HG03097 (cell line): ENCODE results near the gene DYNC2H1.
"Not testable (repeated sequence)": the region's sequence is repeated elsewhere in the genome, so short reads cannot be mapped to it uniquely, and the experiment has no call there.

Source experiments
- ATAC-seq: cut with Tn5 transposase; IDR thresholded peaks from one replicate; pipeline ENCODE4 v1.9.1; 2021; ENCODE audit not compliant: unreplicated experiment, low FRiP score

DYNC2H1 gene

DNA sequence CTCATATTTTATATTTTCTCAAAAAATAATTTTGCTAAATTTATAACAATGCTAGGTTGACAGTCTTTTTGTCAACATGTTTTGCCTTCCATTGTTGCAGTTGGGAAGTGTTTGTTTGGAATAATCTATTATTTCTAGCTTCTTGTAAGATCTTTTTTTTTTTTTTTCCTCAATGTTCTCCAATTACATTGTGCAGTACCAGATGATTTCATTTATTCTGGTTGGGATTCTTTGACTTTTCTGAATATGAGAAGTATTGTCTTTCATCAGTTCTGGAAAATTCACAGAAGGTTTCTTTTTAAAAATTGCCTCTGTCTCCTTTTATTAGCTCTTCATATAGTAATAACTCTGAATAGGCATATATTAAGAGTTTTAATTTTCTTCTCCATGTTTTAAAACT, 245.4 kb downstream of the DYNC2H1 start:
- ATAC-seq, result no peak

DNA sequence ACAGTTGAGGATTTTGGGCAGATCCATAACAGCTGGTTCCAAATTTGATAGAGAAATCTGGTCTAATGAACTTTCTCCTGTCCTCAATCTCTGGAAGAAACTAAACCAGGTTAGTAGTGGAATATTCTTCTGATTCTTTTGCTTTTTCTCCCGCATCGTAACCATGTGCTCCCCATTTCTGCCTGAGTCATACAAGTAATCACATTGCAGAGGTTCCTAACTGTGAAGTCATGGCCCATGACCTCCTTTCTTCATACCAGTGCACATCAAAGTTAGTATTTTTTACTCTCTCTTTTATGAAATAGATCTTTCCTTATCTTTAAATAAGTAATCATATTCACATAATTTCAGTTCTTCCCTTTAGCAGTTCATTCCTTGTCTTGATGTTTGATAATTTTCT, 249.0 kb downstream of the DYNC2H1 start:
- ATAC-seq, result no peak

DNA sequence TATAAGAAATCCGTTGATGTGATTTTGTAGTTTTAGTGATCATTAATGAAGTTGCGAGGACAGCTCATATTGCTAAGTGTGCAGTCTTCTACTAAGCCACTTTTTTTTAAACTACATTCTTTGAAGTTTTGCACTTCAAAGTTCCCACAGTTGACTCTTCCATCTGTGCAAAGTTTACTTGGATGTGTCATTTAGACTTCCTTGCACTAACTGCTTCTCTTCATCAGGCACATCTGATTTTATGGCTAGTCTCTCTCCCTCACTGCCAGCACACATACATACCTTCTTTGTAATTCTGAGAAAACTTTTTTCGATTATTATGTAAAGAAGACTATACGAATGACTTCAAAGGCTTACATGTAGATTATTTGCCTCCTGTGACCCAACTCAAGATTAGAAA, 250.0 kb downstream of the DYNC2H1 start:
- no peak for ATAC-seq

DNA sequence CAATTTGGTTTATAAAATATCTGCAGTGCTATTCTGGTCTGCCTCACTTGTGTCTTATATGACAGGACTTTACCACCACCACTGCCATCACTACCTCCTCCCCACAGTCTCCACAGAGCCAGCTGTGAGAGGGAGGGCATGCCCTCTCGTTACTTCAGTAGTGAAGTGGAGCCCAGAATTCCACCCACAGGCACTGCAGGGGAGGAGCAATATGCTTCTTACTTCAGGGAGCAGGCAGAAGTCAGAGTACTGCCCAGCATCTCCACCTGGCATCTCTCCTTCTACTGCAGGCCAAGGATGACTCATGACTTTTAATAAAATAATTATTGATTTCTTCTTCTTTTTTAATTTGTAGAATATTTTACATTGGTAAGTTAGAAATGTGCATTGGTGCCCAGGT, 255.5 kb downstream of the DYNC2H1 start:
- no peak for ATAC-seq

GRCh38 chr11:103367650-103368049, 258.4 kb downstream of the DYNC2H1 start:
- no peak for ATAC-seq

DNA sequence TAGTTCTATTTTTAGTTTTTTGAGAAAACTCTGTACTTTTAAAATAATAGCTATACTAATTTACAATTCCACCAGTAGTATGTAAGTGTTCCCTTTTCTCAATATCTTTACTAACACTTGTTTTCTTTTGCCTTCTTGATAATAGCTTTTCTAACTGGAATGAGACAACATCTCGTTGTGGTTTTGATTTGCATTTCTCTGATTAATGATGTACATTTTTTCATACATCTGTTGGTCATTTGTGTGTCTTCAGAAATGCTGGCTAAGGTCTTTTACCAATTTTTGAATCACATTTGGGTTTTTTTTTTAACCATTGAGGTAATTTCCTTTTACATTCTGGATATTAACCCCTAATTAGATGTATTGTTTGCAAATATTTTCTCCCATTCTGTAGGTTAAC, 258.9 kb downstream of the DYNC2H1 start:
- no peak for ATAC-seq

GRCh38 chr11:103370076-103370475, 260.9 kb downstream of the DYNC2H1 start:
- no peak for ATAC-seq

DNA sequence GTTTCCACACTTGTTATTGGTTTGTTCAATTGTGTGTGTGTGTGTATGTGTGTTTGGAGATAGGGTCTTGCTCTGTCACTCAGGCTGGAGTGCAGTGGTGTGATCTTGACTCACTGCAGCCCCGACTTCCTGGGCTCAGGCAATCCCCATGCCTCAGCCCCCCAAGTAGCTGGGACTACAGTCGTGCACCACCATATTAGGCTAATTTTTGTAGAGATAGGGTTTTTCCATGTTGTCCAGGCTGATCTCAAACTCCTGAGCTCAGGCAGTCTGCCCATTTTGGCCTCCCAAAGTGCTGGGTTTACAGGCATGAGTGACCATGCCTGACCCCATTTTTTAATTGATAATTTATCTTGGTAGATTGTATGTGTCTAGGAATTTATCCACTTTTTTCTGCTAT, 263.7 kb downstream of the DYNC2H1 start:
- no peak for ATAC-seq

DNA sequence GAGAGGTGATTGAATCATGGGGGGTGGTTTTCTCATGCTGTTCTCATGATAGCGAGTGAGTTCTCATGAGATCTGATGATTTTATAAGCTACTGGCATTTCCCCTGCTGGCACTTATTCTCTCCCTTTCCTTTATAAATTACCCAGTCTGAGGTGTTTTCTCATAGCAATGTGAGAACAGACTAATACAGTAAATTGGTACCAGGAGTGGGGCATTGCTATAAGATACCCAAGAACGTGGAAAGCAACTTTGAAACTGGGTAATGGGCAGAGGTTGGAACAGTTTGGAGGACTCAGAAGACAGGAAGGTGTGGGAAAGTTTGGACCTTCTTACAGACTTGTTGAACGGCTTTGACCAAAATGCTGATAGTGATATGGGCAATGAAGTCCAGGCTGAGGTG, 265.0 kb downstream of the DYNC2H1 start:
- ATAC-seq, result not testable (repeated sequence)

- ATAC-seq, result no peak
These were observed 269.7 kb downstream of the DYNC2H1 start for GRCh38 chr11:103378931-103379330.

GRCh38 chr11:103380031-103380430, 270.8 kb downstream of the DYNC2H1 start:
- ATAC-seq, result no peak

- no peak for ATAC-seq
These were observed 275.4 kb downstream of the DYNC2H1 start for GRCh38 chr11:103384652-103385051.

GRCh38 chr11:103395612-103396011, 286.4 kb downstream of the DYNC2H1 start:
- ATAC-seq, result no peak

DNA sequence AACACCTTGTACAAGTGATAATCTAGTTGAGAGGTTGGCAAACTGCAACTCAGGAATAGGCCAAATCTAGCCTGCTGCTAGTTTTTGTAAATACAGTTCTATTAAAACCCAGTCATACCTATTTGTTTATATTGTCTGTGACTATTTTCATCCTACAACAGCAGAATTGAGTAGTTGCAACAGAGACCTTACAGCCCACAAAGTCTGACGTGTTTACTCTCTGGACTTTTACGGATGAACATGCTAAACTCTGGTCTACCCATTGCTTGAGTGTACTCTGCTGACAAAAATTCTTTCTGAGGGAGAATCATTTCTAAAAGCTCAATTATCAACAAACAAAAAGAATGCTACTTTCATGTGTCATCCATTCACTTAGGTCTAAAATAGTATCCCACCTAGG, 287.0 kb downstream of the DYNC2H1 start:
- ATAC-seq, result no peak

- no peak for ATAC-seq
These were observed 288.1 kb downstream of the DYNC2H1 start for GRCh38 chr11:103397369-103397768.

- ATAC-seq, result no peak
These were observed 289.6 kb downstream of the DYNC2H1 start for GRCh38 chr11:103398829-103399228.

GRCh38 chr11:103406357-103406756, 297.1 kb downstream of the DYNC2H1 start:
- ATAC-seq, result no peak

DNA sequence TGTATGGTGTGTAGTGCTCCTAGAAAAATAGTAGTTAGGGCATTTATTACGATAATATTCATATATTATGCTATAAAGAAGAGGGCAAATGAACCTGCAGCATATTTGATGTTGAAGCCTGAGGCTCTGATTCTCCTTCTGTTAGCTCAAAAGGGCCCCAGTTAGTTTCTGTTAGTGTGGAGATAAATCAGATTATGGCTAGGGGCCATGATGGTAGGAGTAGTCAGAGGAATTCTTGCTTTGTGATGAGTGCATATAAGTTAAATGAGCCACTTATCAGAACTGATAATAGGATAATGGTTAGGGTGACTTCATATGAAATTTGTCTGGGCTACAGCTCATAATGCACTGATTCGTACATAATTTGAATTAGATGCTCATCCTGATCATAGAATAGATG, 298.4 kb downstream of the DYNC2H1 start:
- no peak for ATAC-seq

DNA sequence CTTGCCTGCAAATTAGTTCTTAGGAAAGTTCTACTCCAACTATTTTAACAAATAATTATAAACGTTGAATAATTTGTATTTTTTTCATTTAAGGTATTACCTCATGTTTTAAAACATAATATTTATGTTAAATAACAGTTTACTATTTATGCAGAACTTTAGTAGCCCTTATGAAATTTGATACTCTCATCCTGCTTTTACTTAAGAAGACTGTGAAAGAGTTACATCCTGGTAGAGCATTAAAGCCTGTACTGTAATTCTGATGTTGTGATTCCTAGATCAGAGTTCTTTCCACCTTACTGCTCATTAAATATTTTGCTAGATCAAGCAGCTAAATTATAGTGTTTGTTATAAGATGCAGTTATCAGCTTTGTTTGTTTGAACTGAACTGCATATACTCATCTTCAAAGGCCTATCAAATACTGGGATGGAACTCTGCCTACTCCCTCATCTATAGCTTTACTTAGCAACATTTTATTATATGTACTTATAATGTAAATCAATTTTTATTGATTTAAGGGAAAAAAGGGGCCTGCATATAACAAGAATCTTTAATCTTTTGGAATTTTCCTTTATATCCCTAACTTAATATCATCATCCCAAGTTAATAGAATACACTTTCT, 304.2 kb downstream of the DYNC2H1 start:
- no peak for ATAC-seq

DNA sequence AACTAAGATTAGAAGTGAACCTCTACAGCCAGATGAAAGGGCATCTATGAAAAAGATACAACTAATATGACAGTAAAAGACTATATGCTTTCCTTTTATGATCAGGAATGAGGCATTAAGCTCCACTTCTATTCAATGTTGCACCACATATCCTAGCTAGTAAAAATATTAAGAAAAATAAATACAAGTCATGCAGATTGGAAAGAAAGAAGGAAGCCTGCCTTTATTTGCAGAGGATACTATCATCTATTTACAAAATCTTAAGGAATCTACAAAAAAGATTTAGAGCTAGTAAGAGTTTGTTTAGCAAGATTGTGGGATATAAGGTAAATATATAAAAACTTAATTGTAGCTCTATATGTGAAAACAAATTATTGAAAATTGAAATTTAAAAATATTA, 308.8 kb downstream of the DYNC2H1 start:
- no peak for ATAC-seq

GRCh38 chr11:103420593-103420992, 311.4 kb downstream of the DYNC2H1 start:
- ATAC-seq, result no peak

DNA sequence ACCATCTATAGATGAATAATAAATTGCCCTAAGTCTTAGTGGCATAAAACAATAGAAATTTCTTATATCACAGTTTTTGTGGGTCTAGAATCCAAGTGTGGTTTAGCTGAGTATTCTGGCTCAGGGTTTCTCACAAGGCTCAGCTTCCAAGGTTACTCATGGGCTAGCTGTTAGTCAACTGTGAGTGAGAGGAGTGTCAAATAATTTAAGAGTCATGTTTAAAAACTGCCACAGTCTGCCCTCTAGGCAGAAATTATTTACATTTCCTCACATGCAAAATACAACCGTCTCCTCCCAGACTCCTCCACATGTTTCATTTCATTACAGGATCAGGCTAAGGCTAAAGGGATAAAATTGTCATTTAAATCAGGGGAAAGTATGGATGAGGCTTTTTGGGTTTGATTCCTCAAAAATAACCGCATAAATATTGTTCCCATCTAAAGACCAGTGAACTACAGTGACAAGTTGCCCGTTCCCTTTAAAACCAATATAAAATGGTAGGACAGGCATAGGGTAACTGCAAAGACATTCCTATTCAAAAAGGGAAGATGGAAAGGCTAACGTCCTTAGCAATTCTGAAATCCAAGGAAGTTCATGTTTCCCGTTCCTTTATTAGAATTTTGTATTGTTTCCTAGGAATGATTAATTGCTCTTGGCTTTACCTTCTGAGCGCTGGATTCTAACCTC, 324.3 kb downstream of the DYNC2H1 start:
- ATAC-seq, result no peak

DNA sequence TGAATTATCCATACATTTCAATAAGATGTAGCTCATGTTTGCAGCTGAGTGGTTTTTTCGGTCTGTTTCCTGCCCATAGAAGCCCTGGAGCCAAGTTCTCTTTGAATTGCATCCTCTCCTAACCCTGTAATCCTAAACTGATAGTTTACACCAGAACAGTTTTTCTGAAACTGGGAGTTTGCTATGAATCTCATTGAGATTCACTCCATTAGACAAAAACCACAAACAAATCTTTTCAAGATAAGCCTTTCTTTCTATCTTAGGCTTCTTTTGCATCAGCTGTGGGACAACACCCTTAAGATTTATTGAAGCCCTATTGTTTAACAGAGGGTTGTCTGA, 324.8 kb downstream of the DYNC2H1 start:
- no peak for ATAC-seq
